B cell (primary cell): ENCODE results near the gene PITHD1. TPM values are rescaled to one million over a fixed set of nuclear protein-coding genes. Genes with fewer than 3 reads are reported as not detected.

Experiments
- ATAC-seq: fragments of 200-7000 bp; cut with Tn5 transposase; one replicate; pipeline ENCODE4 v1.10.0; 2021; ENCODE audit warnings: low read depth, mild to moderate bottlenecking, moderate number of reproducible peaks, moderate library complexity
- CTCF ChIA-PET: fragments of 350-600 bp; sonication (Branson Sonifier 250); formaldehyde crosslinking; loops from one replicate; lab custom pipeline; 2021; ENCODE audit warnings: antibody characterized with exemption, inconsistent platforms; lab: Charles Lee
- POLR2A ChIA-PET: fragments of 350-600 bp; sonication (Branson Sonifier 250); formaldehyde crosslinking; loops from one replicate; lab custom pipeline; 2021; ENCODE audit warnings: antibody characterized with exemption; lab: Charles Lee
- DNase-seq: peaks from one replicate; pipeline ENCODE4 v3.0.0; 2013
- H2AFZ ChIP-seq: 2 replicates; pipeline ENCODE4 v1.6.1; 2012; ENCODE audit warnings: mild to moderate bottlenecking, low read depth, low read length; ENCODE audit not compliant: insufficient read depth, poor library complexity, severe bottlenecking
- H3K27ac ChIP-seq, 2 donors: 1 replicate in 1 of 2; 2 replicates in 1 of 2; pipeline ENCODE4 v1.5.1; 2012 to 2013; ENCODE audit warnings: low read length in 2 of 2, mild to moderate bottlenecking in 2 of 2, moderate library complexity in 1 of 2
- H3K27me3 ChIP-seq, 4 experiments: fragments of 200-600 bp in 1 of 4; sonication (generic) in 1 of 4; replicated peaks in 1 of 4; 1 replicate in 2 of 4; 2 replicates in 2 of 4; pipeline versions ENCODE4 v1.6.1 to v1.7.0; 2013 to 2016; ENCODE audit warnings: low read length in 3 of 4, mild to moderate bottlenecking in 2 of 4, mixed read lengths in 1 of 4, moderate library complexity in 1 of 4; ENCODE audit not compliant: insufficient read depth in 4 of 4, control insufficient read depth in 3 of 4; ENCODE audit errors: control extremely low read depth in 1 of 4
- H3K36me3 ChIP-seq, 2 experiments: replicated peaks in 1 of 2; 1 replicate in 1 of 2; 2 replicates in 1 of 2; pipeline versions ENCODE4 v1.6.1 to v1.7.1; 2013; ENCODE audit warnings: low read length in 1 of 2; ENCODE audit not compliant: insufficient read depth in 2 of 2, control insufficient read depth in 1 of 2; ENCODE audit errors: control extremely low read depth in 1 of 2, extremely low read depth in 1 of 2
- H3K4me1 ChIP-seq, 2 donors: fragments of 200-600 bp in 1 of 2; sonication (generic) in 1 of 2; 1 replicate in 1 of 2; 2 replicates in 1 of 2; pipeline versions ENCODE4 v1.5.1 to v1.6.1; 2013 to 2017; ENCODE audit warnings: low read length in 2 of 2; ENCODE audit not compliant: control insufficient read depth in 2 of 2, insufficient read depth in 2 of 2
- H3K4me2 ChIP-seq: replicated peaks from 2 replicates; pipeline ENCODE3; 2012; ENCODE audit warnings: mild to moderate bottlenecking, low read depth, low read length; ENCODE audit not compliant: poor library complexity, severe bottlenecking
- H3K4me3 ChIP-seq, 5 experiments: fragments of 200-600 bp in 1 of 5; sonication (generic) in 1 of 5; 1 replicate in 3 of 5; 2 replicates in 2 of 5; pipeline versions ENCODE4 v1.5.1 to v1.7.0; 2011 to 2016; ENCODE audit warnings: low read length in 4 of 5, mild to moderate bottlenecking in 4 of 5, low read depth in 2 of 5, control low read depth in 1 of 5, moderate library complexity in 1 of 5; ENCODE audit not compliant: insufficient read depth in 1 of 5; ENCODE audit errors: control extremely low read depth in 1 of 5, extremely low read depth in 1 of 5
- H3K79me2 ChIP-seq: fragments of 200-600 bp; sonication (generic); one replicate; pipeline ENCODE4 v1.6.0; 2016; ENCODE audit warnings: low read length; ENCODE audit not compliant: control insufficient read depth, insufficient read depth
- H3K9ac ChIP-seq: fragments of 200-600 bp; sonication (generic); 2 replicates; pipeline ENCODE4 v1.6.1; 2017; ENCODE audit warnings: mild to moderate bottlenecking, low read length, moderate library complexity
- H3K9me3 ChIP-seq, 3 donors: one replicate each; pipeline versions ENCODE4 v1.6.1 to v1.7.1; 2013; ENCODE audit warnings: low read length in 2 of 3; ENCODE audit not compliant: control insufficient read depth in 2 of 3, insufficient read depth in 1 of 3; ENCODE audit errors: control extremely low read depth in 1 of 3
- H4K20me1 ChIP-seq: 2 replicates; pipeline ENCODE4 v1.6.0; 2012; ENCODE audit warnings: mild to moderate bottlenecking, low read length; ENCODE audit not compliant: insufficient read depth, control insufficient read depth, poor library complexity, severe bottlenecking
- H3K27ac Mint-ChIP-seq: one replicate; pipeline ENCODE4 v1.8.0; 2021; ENCODE audit warnings: mixed read lengths
- H3K27me3 Mint-ChIP-seq: one replicate; pipeline ENCODE4 v1.8.0; 2021; ENCODE audit warnings: mixed read lengths
- H3K4me1 Mint-ChIP-seq: one replicate; pipeline ENCODE4 v1.8.0; 2021; ENCODE audit warnings: mixed read lengths
- H3K4me3 Mint-ChIP-seq: one replicate; pipeline ENCODE4 v1.8.0; 2021; ENCODE audit warnings: mixed read lengths
- H3K9me3 Mint-ChIP-seq: one replicate; pipeline ENCODE4 v1.8.0; 2022; ENCODE audit warnings: mixed read lengths; ENCODE audit not compliant: insufficient read depth
- CTCF ChIP-seq: fragments of 200-600 bp; IDR thresholded peaks from one replicate; pipeline ENCODE4 v1.8.0; 2022; ENCODE audit warnings: antibody characterized with exemption, mild to moderate bottlenecking
- EZH2 ChIP-seq: IDR thresholded peaks from 2 replicates; pipeline ENCODE4 v1.6.1; 2012; ENCODE audit warnings: borderline replicate concordance, low read depth, mild to moderate bottlenecking, moderate library complexity, low read length; ENCODE audit not compliant: insufficient read depth, poor library complexity, severe bottlenecking
- WGBS: methylation state at CpG from one replicate; pipeline ENCODE4 v1.1.5; 2013; ENCODE audit warnings: missing lambda C conversion rate; ENCODE audit not compliant: insufficient coverage; 5-methylcytosine and 5-hydroxymethylcytosine counted together
- intact Hi-C: fragments of 100-400 bp; cut with micrococcal nuclease; formaldehyde crosslinking; loops from one replicate; pipeline ENCODE4 v1.10.0; 2022
- polyA plus RNA-seq: library from polyadenylated mRNA; depleted of rRNA; stranded (reverse); fragments of >200 nt; gene quantifications from 2 replicates; pipeline ENCODE4 v1.2.3, GENCODE V29; 2012
- total RNA-seq, 2 donors: library from RNA; stranded (reverse); fragments of 120-200 nt in 1 of 2; gene quantifications; 1 replicate in 1 of 2; 2 replicates in 1 of 2; pipeline versions ENCODE4 v1.2.3 to v1.2.4, GENCODE V29; 2013 to 2022

The PITHD1 gene
- total and polyA plus RNA-seq, 2 donors (not counting 1 experiment from before 2014, with no cell fraction given): 32.4 to 62.2 TPM

- Mint-ChIP-seq H3K27ac (no peak overlapping the region), H3K4me1 (peaks cover 31% of the 10 kb centered on the region), H3K4me3 (no peak overlapping the region), H3K9me3 (no peaks in the 10 kb centered on the region), H3K27me3 (no peaks in the 10 kb centered on the region)
- POLR2A ChIA-PET: no interaction called here
- no peak for DNase-seq
- peaks cover 84% of the 10 kb centered on the region for H3K79me2 ChIP-seq
- CTCF ChIA-PET: interaction anchor here (0.8 to 3.1 kb wide), 17 partner anchors 9 to 255 kb away, joined by 3 to 18 read pairs (median 4); partner anchors contain the start of genes ELOA and RPL11
- H3K4me3 ChIP-seq: no peak overlapping the region
- TF ChIP-seq CTCF: no peak
- H2AFZ ChIP-seq: no peak overlapping the region
- H3K36me3 ChIP-seq: peaks cover 3 to 80% of the 10 kb centered on the region in 2 experiments
- no peaks in the 10 kb centered on the region for H3K9me3 ChIP-seq
- no peak overlapping the region for H3K27ac ChIP-seq
- H3K4me1 ChIP-seq: peaks cover 8 to 14% of the 10 kb centered on the region in 2 donors
- no peak overlapping the region for H3K4me2 ChIP-seq
- peaks cover 59% of the 10 kb centered on the region for H4K20me1 ChIP-seq
- intact Hi-C loops: loop anchor here (1.0 kb wide), 2 partner anchors 61 to 115 kb away; partner anchors contain the start of gene RPL11
- H3K27me3 ChIP-seq: no peaks in the 10 kb centered on the region
- no peak overlapping the region for H3K9ac ChIP-seq
- 80% methylated on average over 1 of the region's 4 CpGs for WGBS
- no peak for ATAC-seq
Observed at GRCh38 chr1:23751815-23752200, 26.4 kb upstream of the PITHD1 start.

GRCh38 chr1:23752909-23753308 lies 25.3 kb upstream of the PITHD1 start:
- Histone ChIP-seq H3K4me2 (no peak overlapping the region), H4K20me1 (peaks cover 51% of the 10 kb centered on the region), H3K27me3 (no peaks in the 10 kb centered on the region), H2AFZ (no peak overlapping the region), H3K9me3 (no peaks in the 10 kb centered on the region), H3K36me3 (peaks cover 3 to 86% of the 10 kb centered on the region in 2 experiments), H3K4me1 (peaks cover 4 to 5% of the 10 kb centered on the region in 2 donors), H3K4me3 (no peak overlapping the region), H3K79me2 (peaks cover 77% of the 10 kb centered on the region), H3K9ac (no peak overlapping the region), H3K27ac (no peak overlapping the region)
- POLR2A ChIA-PET: no interaction called here
- WGBS: no CpG with 5 or more reads among the region's 1 CpG
- no peaks in the 10 kb centered on the region for H3K9me3 Mint-ChIP-seq
- H3K4me3 Mint-ChIP-seq: no peak overlapping the region
- peaks cover 20% of the 10 kb centered on the region for H3K4me1 Mint-ChIP-seq
- CTCF ChIA-PET: interaction anchor here (0.6 to 3.1 kb wide), 10 partner anchors 10 to 214 kb away, joined by 3 to 18 read pairs (median 4); partner anchors contain the start of gene RPL11
- DNase-seq (no peak), ATAC-seq (no peak)
- H3K27ac Mint-ChIP-seq: no peak overlapping the region
- H3K27me3 Mint-ChIP-seq: no peaks in the 10 kb centered on the region
- intact Hi-C loops: no loop called here
- TF ChIP-seq CTCF (no peak), EZH2 (no peak)
